Mesothelial cell of epicardium (in vitro differentiated cells): ENCODE results near the gene SYNGAP1. TPM values are rescaled to one million over a fixed set of nuclear protein-coding genes. Genes with fewer than 3 reads are reported as not detected.

ENCODE experiments used
- DNase-seq, 2 experiments: peaks; one replicate each; pipeline ENCODE4 v3.0.0; 2021; ENCODE audit warnings: low spot score in 2 of 2; ENCODE audit not compliant: unreplicated experiment in 2 of 2
- H3K27ac Mint-ChIP-seq: 2 replicates; pipeline ENCODE4 v1.8.0; 2021; ENCODE audit warnings: mixed read lengths
- H3K27me3 Mint-ChIP-seq: 2 replicates; pipeline ENCODE4 v1.8.0; 2021; ENCODE audit warnings: low read depth, mixed read lengths
- H3K36me3 Mint-ChIP-seq: 2 replicates; pipeline ENCODE4 v1.8.0; 2021; ENCODE audit warnings: mixed read lengths
- H3K4me1 Mint-ChIP-seq: 2 replicates; pipeline ENCODE4 v1.8.0; 2021; ENCODE audit warnings: mixed read lengths
- H3K4me3 Mint-ChIP-seq: 2 replicates; pipeline ENCODE4 v1.8.0; 2021; ENCODE audit warnings: mild to moderate bottlenecking, moderate library complexity, mixed read lengths
- H3K9me3 Mint-ChIP-seq: 2 replicates; pipeline ENCODE4 v1.8.0; 2021; ENCODE audit warnings: mixed read lengths
- total RNA-seq: library from RNA; stranded (reverse); gene quantifications from 3 replicates; pipeline ENCODE4 v1.2.1, GENCODE V29; 2021
- TF ChIP-seq, protein P1 (sequence below): fragments of 200-600 bp; sonication (generic); IDR thresholded peaks from one replicate; pipeline ENCODE4 v1.5.0; 2021; ENCODE audit warnings: antibody characterized with exemption; ENCODE audit not compliant: unreplicated experiment

Gene SYNGAP1
- total RNA-seq, 1 donor from 2014 or later: 66.1 TPM

DNA sequence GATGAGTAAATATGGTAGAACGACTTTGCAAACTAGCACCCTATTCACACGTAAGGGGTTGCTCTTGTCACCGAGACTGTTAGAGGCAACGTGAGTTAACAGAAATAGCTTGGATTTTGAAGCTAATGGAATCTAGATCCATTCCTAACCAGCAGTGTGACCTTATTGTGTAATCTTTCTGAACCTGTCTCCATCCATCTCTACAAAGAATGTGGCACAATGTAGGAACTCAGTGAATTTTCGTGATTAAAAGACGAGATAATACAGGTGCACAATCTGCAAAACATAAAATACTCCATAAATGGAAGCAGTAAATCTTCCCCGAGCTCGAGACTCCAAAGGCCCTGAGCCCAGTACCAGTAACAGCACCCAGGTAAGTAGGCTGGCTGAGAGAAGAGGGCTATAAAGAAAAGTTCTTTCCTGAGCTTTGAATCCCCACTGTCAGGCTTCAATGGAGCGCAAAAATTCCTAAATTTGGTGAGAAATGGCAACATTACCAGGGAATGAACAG, 29.0 kb upstream of the SYNGAP1 start:
- Mint-ChIP-seq H3K4me3 (peak overlapping the region; percentile 83), H3K27me3 (no peaks in the 10 kb centered on the region), H3K27ac (peak overlapping the region; percentile 97), H3K36me3 (no peaks in the 10 kb centered on the region), H3K4me1 (peaks cover 35% of the 10 kb centered on the region), H3K9me3 (no peaks in the 10 kb centered on the region)
- TF ChIP-seq, protein P1, sequence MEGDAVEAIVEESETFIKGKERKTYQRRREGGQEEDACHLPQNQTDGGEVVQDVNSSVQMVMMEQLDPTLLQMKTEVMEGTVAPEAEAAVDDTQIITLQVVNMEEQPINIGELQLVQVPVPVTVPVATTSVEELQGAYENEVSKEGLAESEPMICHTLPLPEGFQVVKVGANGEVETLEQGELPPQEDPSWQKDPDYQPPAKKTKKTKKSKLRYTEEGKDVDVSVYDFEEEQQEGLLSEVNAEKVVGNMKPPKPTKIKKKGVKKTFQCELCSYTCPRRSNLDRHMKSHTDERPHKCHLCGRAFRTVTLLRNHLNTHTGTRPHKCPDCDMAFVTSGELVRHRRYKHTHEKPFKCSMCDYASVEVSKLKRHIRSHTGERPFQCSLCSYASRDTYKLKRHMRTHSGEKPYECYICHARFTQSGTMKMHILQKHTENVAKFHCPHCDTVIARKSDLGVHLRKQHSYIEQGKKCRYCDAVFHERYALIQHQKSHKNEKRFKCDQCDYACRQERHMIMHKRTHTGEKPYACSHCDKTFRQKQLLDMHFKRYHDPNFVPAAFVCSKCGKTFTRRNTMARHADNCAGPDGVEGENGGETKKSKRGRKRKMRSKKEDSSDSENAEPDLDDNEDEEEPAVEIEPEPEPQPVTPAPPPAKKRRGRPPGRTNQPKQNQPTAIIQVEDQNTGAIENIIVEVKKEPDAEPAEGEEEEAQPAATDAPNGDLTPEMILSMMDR: no peak
- no peak for DNase-seq

DNA sequence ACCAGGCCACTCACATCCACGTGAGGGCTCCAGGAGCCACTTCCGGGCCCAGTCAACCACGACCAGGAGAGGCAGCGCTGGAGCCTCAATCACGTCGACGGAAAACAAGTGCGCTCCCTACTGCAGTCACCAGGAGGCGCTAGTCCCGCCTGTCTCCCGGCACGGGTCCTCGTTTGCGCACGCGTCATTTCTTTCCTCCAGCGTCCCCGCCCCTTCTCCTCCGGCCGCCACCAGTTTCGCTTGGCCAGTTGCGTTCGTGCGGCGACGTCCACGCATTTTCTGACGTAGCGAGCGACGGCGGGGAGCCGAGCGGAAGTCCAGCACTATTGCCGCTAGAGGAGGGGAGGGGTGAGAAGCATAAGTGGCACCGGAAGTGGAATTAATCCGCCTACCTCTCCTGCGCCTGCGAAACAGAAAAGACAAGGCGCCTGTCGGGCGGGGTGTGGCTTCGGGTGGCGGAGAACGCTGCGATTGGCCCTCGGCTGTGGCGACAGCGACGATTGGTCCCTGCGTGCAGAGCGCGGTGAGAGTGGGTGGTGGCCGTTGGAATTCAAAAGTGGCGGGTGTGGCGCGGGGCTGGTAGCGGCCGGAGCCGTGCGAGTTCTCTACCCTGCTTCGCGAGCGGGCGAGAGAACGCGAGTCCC, 28.5 kb upstream of the SYNGAP1 start, which contains the start of gene KIFC1:
TSS of gene KIFC1 (plus strand) at position 546 of the 644 bp plus-strand sequence. CDS start 163 bp downstream, outside the sequence.
- TF ChIP-seq, protein P1: peak; percentile 94
- Mint-ChIP-seq H3K27me3 (no peaks in the 10 kb centered on the region), H3K36me3 (no peaks in the 10 kb centered on the region), H3K4me3 (peak within 1 kb of the TSS; percentile 83), H3K9me3 (no peaks in the 10 kb centered on the region), H3K4me1 (peaks cover 35% of the 10 kb centered on the region), H3K27ac (peak within 1 kb of the TSS; percentile 97)
- DNase-seq: peak; percentile 98 to 99

DNA sequence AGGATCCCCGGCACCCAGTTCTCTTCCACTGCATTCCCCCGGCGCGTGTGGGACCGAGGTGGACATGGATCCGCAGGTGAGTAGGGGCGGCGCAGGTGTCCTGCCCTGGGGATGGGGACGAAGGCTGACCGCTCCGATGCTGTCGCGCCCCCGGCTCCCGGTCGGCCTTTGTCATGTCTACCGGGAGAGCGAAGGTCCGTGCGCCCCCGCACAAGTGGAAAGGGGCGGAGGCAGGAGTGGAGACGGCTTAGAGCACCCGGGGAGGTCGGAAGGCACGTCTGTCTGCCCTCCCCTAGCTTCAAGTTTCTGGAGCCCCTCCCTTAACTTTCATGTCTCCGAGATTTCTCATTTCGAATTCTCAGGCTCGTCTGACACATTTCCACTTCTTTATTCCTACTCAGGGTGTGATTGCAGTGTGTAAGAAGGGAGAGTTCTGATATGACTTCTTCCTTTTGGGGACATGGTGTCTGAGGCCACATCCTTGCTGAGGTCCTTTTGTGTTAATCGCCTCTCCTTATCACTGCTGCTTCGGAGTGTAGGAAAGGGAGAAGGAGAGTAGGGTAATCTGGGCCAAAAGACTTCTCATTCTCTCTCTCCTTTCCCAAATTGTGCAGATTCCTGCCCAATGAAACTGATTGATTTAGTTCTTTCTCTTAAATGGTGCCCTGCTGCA, 27.8 kb upstream of the SYNGAP1 start:
- H3K27me3 Mint-ChIP-seq: no peaks in the 10 kb centered on the region
- H3K4me3 Mint-ChIP-seq: peak overlapping the region; percentile 83
- no peaks in the 10 kb centered on the region for H3K9me3 Mint-ChIP-seq
- DNase-seq: no peak
- peak overlapping the region; percentile 97 for H3K27ac Mint-ChIP-seq
- H3K36me3 Mint-ChIP-seq: no peaks in the 10 kb centered on the region
- peaks cover 35% of the 10 kb centered on the region for H3K4me1 Mint-ChIP-seq
- TF ChIP-seq, protein P1: no peak

DNA sequence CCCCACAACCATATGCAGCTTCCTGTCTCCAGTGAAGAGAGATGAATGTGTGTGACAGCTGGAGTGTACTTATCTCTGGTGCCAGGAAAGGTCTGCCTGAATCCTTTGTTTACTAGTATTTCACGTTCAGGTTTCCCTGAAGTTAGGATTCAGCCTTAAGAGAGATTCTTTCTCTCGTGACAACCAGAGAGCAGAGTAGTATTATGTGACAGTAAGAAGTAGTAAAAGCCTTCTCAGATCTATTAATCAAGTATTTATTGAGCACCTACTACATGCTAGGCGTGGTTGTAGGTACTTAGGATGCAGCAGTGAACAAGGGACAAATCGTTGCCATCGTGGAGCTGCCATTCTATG, 27.3 kb upstream of the SYNGAP1 start:
- TF ChIP-seq, protein P1: no peak
- DNase-seq: no peak
- H3K4me1 Mint-ChIP-seq: peaks cover 35% of the 10 kb centered on the region
- H3K9me3 Mint-ChIP-seq: no peaks in the 10 kb centered on the region
- no peaks in the 10 kb centered on the region for H3K36me3 Mint-ChIP-seq
- no peaks in the 10 kb centered on the region for H3K27me3 Mint-ChIP-seq
- H3K27ac Mint-ChIP-seq: peak overlapping the region; percentile 97
- H3K4me3 Mint-ChIP-seq: peak overlapping the region; percentile 83

DNA sequence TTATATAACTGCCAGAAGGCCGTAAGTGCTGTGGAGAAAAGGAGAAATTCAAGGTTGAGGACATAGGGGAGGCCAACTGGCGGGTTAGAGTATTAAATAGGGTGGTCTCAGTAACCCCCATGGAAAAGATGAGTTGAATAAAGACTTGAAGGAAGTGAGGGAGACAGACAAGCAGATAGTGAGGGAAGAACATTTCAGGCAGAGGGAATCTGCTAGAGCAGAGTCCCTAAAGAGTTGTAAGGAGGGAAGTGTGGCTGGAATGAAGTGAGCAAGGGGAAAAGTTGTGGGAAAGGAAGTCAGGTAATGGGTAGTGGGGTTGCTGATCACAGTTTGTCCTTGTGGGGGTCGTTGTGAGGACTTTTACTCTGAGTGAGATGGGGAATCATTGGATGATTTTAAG, 26.9 kb upstream of the SYNGAP1 start:
- Mint-ChIP-seq H3K9me3 (no peaks in the 10 kb centered on the region), H3K27ac (peak overlapping the region; percentile 97), H3K4me3 (peak overlapping the region; percentile 83), H3K27me3 (no peaks in the 10 kb centered on the region), H3K36me3 (no peaks in the 10 kb centered on the region), H3K4me1 (peaks cover 35% of the 10 kb centered on the region)
- TF ChIP-seq, protein P1: no peak
- no peak for DNase-seq
